Measurements from ENCODE around the gene PGAM5.

DNA sequence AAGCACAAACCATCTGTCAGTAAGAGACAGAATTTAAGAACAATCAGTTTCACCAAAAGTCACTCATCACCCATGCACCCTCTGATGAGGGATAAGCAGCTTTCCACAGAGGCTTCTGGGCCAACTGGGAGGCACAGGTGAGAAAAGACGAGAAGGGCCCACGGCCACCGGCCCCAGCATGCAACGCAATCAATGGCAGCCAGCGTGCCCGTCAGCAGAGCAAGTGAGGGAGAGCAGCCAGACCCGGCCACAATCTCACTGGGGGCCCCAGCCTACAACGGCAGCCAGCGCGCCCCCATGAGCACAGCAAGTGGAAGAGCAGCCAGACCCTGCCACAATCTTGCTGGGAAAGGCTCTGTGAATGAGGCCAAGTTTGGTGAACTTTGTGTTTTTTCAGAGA, 37.7 kb downstream of the PGAM5 start:
- no peak for TF ChIP-seq CTCF (IDR thresholded peaks at IDR 0.05)
- TF ChIP-seq POLR2A (IDR thresholded peaks at IDR 0.05): no peak
